Fibroblast of villous mesenchyme (primary cell): ENCODE data around the gene CD200. TPM values are rescaled to one million over a fixed set of nuclear protein-coding genes. Genes with fewer than 3 reads are reported as not detected.

Source experiments
- DNase-seq: peaks from one replicate; pipeline ENCODE4 v3.0.0-alpha.2; 2010; ENCODE audit warnings: low read depth
- H3K4me3 ChIP-seq: 2 replicates; pipeline ENCODE4 v1.5.1; 2011; ENCODE audit warnings: low read depth, mild to moderate bottlenecking, low read length
- total RNA-seq: library from RNA; depleted of rRNA; stranded (reverse); fragments of >200 nt; gene quantifications from 2 replicates; pipeline ENCODE4 v1.2.3, GENCODE V29; 2012
- TF ChIP-seq, protein P1 (sequence below): IDR thresholded peaks from 2 replicates; pipeline ENCODE4 v1.5.1; 2012; ENCODE audit warnings: low read depth, mild to moderate bottlenecking, low read length; ENCODE audit not compliant: insufficient read depth

The CD200 gene
- total RNA-seq, 1 donor: 1.3 TPM

DNA sequence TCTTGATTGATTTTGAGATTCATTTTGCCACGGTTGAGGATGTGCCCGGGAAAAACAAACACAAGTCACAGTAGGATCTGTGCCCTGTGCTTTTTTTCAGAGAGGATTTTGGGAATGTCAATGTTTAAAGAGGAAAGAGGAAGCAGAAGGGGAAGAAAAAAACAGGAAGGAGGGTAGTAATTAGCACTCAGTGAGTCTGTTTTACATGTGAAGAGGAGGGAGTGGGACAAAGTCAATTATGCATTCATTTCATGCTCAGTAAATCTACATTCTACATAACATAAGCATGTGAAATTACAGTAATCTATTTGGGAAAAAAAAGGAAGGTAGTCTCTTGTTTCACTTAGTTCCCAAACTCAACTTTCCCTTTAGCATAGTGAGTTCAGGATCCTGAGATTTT lies 18.3 kb upstream of the CD200 start:
- TF ChIP-seq, protein P1, sequence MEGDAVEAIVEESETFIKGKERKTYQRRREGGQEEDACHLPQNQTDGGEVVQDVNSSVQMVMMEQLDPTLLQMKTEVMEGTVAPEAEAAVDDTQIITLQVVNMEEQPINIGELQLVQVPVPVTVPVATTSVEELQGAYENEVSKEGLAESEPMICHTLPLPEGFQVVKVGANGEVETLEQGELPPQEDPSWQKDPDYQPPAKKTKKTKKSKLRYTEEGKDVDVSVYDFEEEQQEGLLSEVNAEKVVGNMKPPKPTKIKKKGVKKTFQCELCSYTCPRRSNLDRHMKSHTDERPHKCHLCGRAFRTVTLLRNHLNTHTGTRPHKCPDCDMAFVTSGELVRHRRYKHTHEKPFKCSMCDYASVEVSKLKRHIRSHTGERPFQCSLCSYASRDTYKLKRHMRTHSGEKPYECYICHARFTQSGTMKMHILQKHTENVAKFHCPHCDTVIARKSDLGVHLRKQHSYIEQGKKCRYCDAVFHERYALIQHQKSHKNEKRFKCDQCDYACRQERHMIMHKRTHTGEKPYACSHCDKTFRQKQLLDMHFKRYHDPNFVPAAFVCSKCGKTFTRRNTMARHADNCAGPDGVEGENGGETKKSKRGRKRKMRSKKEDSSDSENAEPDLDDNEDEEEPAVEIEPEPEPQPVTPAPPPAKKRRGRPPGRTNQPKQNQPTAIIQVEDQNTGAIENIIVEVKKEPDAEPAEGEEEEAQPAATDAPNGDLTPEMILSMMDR: no peak
- H3K4me3 ChIP-seq: no peak overlapping the region
- DNase-seq: no peak

- TF ChIP-seq, protein P1: no peak
- H3K4me3 ChIP-seq: no peak overlapping the region
- no peak for DNase-seq
Measured at GRCh38 chr3:112315791-112316190, 17.2 kb upstream of the CD200 start.

- DNase-seq: no peak
- TF ChIP-seq, protein P1: no peak
Measured at GRCh38 chr3:112319516-112320276, 13.3 kb upstream of the CD200 start.

GRCh38 chr3:112320691-112321090 lies 12.3 kb upstream of the CD200 start:
- no peak for DNase-seq
- no peak overlapping the region for H3K4me3 ChIP-seq
- TF ChIP-seq, protein P1: no peak

More at GRCh38 chr3:112319516-112320276, 13.3 kb upstream of the CD200 start:
- no peak overlapping the region for H3K4me3 ChIP-seq

DNA sequence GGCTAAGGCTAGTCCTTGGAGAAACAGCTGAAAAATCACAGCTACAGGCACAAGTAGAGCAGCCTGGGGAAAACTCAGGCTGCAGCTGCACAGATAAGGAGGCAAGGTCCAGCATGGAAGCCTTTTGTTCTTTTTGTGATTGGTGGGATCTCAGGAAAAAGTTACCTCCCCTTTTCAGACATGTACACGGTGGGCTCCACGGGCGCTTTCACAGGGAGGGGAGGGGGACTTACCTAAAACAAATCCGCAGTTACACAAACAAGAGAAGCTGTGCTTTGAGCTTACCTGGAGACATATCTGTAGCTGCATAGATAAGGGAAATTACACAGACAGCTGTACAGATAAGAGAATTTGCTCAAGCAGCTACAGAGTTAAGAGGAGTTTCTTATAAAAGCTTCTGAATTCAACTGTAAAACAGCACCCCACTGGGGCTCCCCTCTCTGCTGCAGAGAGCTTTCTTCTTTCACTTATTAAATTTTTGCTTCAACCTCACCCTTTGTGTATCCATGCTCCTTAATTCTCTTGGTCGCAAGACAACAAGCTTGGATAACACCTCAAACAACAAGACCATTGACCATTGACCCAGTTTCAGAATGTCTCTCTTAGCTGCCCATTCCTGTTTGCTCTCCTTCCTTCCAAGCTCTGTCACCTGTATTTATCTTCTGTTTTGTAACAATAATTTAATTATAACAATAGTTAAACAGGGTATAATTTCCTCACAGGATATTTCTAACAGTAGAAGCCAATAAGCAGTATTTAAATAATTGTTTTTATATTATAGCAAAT lies 10.9 kb upstream of the CD200 start:
- H3K4me3 ChIP-seq: no peak overlapping the region
- TF ChIP-seq, protein P1: no peak
- no peak for DNase-seq

- TF ChIP-seq, protein P1: peak; percentile 86
- H3K4me3 ChIP-seq: no peak overlapping the region
- peak; percentile 71 for DNase-seq
Measured at GRCh38 chr3:112327371-112327951, 5.5 kb upstream of the CD200 start.
